ENCODE results near the gene ARL4A. TPM values are rescaled to one million over a fixed set of nuclear protein-coding genes. Genes with fewer than 3 reads are reported as not detected.

The ARL4A gene
- total RNA-seq, 4 donors from 2014 or later = 27.4 to 44.1 (median 34.2) TPM

GRCh38 chr7:12722136-12722535 is 34.7 kb downstream of the ARL4A start:
- Histone ChIP-seq H3K36me3 (no peaks in the 10 kb centered on the region), H3K9me3 (no peaks in the 10 kb centered on the region), H3K27me3 (no peaks in the 10 kb centered on the region), H3K4me1 (peaks cover 0 to 30% (median 8%) of the 10 kb centered on the region in 4 donors), H3K27ac (no peak overlapping the region), H3K4me3 (no peak overlapping the region)
- TF ChIP-seq EP300 (IDR thresholded peaks at IDR 0.05) = no peak
- TF ChIP-seq POLR2A (IDR thresholded peaks at IDR 0.05) = no peak
- no peak for TF ChIP-seq CTCF (IDR thresholded peaks at IDR 0.05)
- 84 to 93% methylated on average over 2 of the region's 2 CpGs for WGBS, 2 donors
- no peak for DNase-seq (ENCODE audit: low spot score in 2 of 2)

GRCh38 chr7:12722636-12723605 is 35.5 kb downstream of the ARL4A start:
- H3K4me1 ChIP-seq = peaks cover 0 to 26% (median 8%) of the 10 kb centered on the region in 4 donors
- DNase-seq (ENCODE audit: low spot score in 2 of 2) = no peak
- no peak overlapping the region for H3K27ac ChIP-seq
- no peaks in the 10 kb centered on the region for H3K36me3 ChIP-seq
- no peaks in the 10 kb centered on the region for H3K27me3 ChIP-seq
- no peaks in the 10 kb centered on the region for H3K9me3 ChIP-seq
- no peak overlapping the region for H3K4me3 ChIP-seq
- WGBS, 2 donors = 77 to 82% methylated on average over 4 of the region's 4 CpGs
- TF ChIP-seq EP300 (IDR thresholded peaks at IDR 0.05) (no peak), CTCF (IDR thresholded peaks at IDR 0.05) (no peak), POLR2A (IDR thresholded peaks at IDR 0.05) (no peak)

- no peak for DNase-seq (ENCODE audit: low spot score in 2 of 2)
- TF ChIP-seq CTCF (IDR thresholded peaks at IDR 0.05) (no peak), POLR2A (IDR thresholded peaks at IDR 0.05) (no peak)
- Histone ChIP-seq H3K36me3 (no peaks in the 10 kb centered on the region), H3K4me1 (peaks cover 0 to 16% (median 6%) of the 10 kb centered on the region in 4 donors), H3K27ac (no peak overlapping the region), H3K4me3 (no peak overlapping the region), H3K27me3 (no peaks in the 10 kb centered on the region), H3K9me3 (no peaks in the 10 kb centered on the region)
- 87 to 89% methylated on average over 4 of the region's 4 CpGs for WGBS, 2 donors
Measured at GRCh38 chr7:12725575-12726316, 38.3 kb downstream of the ARL4A start.

- H3K27ac ChIP-seq = no peak overlapping the region
- WGBS, 2 donors = 94 to 96% methylated on average over 2 of the region's 2 CpGs
- H3K4me1 ChIP-seq = peaks cover 0 to 25% (median 6%) of the 10 kb centered on the region in 4 donors
- H3K4me3 ChIP-seq = no peak overlapping the region
- TF ChIP-seq POLR2A (IDR thresholded peaks at IDR 0.05) (no peak), CTCF (IDR thresholded peaks at IDR 0.05) (no peak), EP300 (IDR thresholded peaks at IDR 0.05) (no peak)
- DNase-seq (ENCODE audit: low spot score in 2 of 2) = no peak
- H3K27me3 ChIP-seq = no peaks in the 10 kb centered on the region
- no peaks in the 10 kb centered on the region for H3K9me3 ChIP-seq
- no peaks in the 10 kb centered on the region for H3K36me3 ChIP-seq
Measured at GRCh38 chr7:12726908-12727307, 39.5 kb downstream of the ARL4A start.
